HG02623 (cell line): ENCODE measurements around the gene VAX1.

Source experiments
- ATAC-seq: cut with Tn5 transposase; IDR thresholded peaks from one replicate; pipeline ENCODE4 v1.9.1; 2021; ENCODE audit warnings: moderate library complexity; ENCODE audit not compliant: unreplicated experiment

The VAX1 gene

DNA sequence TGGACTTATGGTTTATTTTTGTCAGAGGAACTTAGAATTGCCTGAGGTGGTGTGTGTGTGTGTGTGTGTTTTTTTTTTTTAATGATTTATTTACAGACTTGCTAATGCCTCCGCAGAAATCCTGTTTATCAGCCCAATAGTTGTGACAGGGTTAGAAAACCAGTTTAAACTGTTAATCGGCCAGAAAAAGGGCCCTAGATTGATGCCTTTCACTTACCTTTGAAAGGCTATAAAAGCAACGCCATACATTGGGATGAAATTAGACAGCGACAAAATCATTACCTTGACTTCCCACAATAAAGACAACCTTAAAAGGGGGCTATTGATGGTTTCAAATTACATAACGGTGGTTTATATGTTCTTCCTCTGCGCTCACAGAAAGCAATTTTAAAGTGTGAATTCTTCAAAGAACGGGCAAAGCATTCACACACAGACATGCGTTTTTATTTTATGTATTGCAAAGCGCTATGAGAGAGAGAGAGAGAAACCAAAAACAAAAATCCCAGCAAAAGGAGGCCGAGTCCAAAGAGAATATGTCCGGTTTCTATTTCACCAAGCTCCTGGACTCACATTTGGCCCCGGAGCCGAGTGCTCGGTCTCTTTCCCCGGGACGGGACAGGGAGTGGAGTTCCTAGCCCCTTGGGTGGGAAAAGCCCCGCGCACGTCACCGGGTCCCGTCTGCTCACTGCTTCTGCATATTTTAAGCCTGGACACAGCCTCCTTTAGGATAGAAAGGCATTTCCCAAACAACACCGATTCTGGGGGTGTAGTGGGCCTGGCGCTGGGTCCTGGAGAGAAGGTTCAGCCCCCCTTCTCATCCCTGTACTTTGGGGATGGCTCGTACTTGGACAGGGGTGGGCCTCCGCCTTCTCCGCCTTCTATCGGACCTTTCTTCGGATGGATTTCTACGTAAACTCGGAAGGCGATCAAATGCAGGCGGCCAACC is 26.8 kb upstream of the VAX1 start:
- no peak for ATAC-seq

DNA sequence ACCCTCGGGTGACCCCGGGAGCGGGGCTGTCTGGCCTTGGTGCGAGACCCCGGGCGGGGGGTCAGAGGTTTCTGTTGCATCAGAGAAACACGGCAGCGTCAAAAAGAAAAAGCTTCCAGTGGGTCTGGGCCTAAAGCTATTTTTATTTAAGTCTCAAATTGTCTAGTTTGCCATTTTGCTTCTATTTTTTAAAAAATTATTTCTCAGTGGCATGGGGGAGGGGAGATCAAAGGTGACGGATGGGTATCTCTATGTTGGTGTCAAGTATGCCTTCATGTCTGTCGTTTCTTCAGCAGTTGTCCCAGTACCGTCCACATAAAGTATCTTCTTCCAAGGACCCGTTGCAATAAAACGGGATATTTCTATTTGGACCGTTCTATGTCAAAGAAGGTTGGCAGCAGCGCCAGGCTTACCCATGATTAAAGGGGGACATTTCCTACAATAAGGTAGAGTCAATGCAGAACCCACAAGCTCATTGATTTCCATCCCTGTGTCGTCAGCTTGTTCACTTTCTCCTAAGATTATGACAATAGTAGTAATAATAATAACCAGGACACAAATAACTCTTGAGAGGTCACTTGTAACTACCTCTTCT is 26.0 kb upstream of the VAX1 start:
- no peak for ATAC-seq

GRCh38 chr10:117163061-117163953 is 25.2 kb upstream of the VAX1 start:
- no peak for ATAC-seq

DNA sequence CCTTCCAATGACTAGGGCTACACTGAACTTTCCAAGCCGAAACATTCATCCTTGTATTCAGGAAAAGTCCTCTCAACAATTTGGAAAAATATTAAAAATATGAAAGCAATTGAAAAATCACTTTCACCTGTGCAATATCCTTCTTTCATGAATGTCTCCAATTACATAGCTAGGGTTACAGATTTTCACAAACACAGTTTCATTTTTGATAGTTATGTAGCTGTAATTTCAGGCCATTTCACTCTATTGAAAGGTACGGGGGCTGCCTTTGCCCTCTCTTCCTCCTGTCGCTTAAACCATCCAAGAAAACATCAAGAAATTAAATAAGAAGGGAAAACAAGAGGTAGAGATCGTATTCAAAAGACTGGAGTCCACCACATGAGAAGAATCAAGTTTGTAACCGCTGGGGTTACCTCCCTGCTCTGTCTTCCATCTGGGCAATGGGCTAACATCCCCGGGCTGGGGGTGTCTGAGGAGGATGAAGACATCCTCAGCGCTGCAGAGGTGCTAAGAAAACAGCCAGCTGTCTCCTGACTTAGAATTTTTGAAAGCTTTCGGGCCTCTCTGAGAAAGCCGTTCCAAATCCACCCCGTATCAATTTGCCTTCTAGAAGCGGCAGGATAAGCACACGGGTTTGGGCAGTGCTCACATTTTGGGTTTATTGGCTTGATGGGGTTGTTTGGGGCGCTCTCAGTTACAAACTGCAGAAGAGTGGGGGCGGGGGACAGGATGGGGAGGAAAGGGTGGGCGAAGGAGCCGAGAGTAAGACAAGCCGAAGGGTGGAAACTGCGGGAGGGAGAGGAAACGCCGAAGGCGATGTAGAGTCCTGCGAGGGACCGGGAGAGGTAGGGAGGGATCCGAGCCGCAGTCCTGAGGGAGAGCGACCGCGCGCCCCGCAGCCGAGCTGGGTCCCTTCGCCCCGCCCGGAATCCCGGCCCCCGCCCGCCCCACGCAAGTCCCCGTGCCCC is 24.3 kb upstream of the VAX1 start:
- no peak for ATAC-seq

DNA sequence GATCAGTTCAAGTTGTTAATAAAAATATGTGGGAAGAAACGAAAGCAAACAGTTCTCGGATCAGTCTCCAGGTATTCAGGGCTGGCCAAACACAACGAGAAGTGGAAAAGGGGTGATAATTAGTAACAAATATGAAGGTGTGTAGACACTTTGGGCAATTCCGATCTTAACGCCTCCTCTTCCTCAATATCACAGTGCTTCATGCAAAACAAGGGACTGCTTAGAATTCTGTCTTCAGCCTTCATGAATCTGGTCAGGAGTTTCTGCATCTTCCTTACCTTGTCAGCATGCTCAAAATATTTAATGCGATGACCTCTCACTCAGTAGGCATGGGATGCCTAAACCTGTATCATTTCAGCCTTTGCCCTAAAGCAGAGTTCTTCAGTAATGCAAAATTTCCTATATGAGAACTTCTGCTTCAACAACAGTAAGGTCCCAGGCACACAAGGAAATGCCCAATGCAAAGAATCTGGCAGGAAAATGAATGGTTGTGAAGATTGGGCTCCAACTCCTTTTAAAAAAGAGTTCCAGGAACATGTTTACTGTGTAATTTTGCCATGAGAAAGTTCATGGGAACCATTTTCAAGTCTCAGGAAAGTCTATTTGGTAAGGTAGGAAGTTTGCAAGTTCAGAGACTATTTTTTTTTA is 23.4 kb upstream of the VAX1 start:
- ATAC-seq = no peak

DNA sequence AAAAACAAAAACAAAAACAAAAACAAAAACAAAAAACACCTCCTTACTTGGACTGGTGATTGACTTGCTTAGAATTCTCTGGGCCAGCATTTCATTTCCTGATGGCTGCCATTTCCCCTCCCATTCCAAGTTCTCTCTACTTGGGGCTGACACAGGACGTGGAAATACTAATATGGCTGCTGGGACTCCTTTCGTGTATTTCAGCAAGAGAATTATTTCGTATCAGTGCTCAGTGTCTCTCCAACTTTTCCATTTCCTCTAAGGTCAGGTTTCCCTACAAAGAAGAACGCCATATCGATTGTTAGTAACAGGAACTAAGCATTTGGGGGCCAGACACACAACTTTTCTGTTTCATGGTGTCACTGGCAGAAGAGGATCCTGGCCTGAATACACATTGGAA is 22.5 kb upstream of the VAX1 start:
- ATAC-seq = no peak

GRCh38 chr10:117159390-117159789 is 21.3 kb upstream of the VAX1 start:
- no peak for ATAC-seq

DNA sequence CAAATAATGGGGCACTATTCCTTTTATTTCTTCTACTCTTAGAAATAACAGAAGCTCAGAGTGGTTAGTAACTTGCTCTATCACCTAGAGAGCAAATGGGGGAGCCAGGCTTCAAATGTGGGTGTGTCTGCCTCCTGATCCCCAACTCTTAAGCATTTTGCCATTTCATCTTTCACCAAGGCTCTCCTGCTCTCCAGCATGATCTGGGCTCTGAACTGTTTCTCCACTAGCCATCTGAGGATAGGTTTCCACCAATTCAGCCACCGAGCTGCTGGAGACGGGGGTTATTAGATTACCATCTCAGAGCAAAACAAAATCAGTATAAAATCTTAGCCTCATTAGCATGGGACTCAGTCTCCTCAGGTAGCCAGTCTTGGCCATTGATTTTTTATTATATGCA is 20.2 kb upstream of the VAX1 start:
- no peak for ATAC-seq

DNA sequence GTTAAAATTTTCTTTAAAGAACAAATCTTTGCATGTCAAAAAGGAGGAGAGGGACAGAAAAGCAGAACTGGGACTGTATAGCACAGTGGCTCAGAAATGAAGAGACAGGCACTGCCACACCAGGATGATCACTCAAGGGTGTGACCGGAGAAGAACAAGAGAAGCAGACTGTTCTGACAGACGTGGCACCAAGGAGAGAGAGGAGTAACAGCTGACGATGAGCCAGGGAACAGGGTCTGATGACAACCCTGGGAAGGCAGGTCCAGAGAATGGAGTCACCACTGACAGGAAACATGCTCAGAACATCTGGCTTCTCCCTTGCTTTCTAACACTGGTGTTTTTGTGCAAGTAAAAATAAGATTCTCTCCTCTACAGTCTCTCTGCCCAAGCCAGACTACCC is 14.6 kb upstream of the VAX1 start:
- no peak for ATAC-seq

- no peak for ATAC-seq
Observed at GRCh38 chr10:117148284-117148683, 10.2 kb upstream of the VAX1 start.

- no peak for ATAC-seq
Observed at GRCh38 chr10:117145019-117145418, 6.9 kb upstream of the VAX1 start.

DNA sequence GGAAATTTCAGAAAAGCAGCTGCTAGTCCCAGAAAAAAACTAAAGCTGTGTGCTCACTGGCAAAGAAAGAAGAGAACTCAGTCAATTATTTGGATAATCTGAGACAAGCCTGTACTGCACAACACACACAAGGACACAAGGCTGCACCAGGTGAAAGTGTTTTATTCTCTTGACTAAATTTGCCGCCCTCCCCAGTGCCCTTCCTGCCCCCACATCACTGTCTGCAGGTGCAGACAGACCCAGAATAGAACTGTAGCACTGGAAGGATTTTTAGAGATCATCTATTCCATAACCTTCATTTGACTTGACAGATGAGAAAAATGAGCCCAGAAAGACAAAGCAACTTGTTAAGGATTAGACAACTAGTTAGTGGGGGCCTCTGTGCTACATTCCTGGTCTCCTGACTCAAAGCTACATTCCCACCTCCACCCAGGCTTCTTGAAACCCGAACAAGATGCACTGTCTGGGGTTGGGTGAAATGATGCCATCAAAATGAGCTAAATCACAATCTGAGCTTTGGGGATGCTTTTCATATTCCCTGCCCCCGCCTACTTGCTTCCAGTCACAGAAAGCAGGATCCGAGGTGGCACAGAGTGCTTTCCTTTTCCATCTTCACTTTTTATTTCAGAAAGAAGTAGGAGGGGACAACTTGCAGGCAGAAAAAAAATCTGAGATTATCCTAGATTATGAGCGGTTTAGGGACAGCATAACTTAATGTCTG is 5.2 kb upstream of the VAX1 start:
- ATAC-seq = no peak

DNA sequence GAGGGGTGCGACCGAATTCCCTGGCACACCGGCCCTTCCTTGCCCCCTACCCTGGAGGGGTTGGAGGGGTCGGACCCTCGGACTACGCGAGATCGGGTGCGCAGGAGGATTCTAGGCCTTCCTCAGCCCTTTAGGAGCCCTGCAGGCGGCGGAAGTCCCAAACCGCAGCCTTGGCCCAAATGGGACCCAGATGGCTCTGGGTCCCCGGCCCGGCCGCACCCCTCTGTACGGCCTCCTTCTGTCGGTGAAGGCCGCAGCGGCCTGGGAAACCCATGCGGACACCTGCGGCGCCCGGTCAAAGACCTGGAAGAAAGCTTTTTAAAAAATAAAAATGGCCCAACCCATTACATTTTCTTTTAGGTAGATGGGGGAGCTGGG is 2.4 kb upstream of the VAX1 start:
- no peak for ATAC-seq

DNA sequence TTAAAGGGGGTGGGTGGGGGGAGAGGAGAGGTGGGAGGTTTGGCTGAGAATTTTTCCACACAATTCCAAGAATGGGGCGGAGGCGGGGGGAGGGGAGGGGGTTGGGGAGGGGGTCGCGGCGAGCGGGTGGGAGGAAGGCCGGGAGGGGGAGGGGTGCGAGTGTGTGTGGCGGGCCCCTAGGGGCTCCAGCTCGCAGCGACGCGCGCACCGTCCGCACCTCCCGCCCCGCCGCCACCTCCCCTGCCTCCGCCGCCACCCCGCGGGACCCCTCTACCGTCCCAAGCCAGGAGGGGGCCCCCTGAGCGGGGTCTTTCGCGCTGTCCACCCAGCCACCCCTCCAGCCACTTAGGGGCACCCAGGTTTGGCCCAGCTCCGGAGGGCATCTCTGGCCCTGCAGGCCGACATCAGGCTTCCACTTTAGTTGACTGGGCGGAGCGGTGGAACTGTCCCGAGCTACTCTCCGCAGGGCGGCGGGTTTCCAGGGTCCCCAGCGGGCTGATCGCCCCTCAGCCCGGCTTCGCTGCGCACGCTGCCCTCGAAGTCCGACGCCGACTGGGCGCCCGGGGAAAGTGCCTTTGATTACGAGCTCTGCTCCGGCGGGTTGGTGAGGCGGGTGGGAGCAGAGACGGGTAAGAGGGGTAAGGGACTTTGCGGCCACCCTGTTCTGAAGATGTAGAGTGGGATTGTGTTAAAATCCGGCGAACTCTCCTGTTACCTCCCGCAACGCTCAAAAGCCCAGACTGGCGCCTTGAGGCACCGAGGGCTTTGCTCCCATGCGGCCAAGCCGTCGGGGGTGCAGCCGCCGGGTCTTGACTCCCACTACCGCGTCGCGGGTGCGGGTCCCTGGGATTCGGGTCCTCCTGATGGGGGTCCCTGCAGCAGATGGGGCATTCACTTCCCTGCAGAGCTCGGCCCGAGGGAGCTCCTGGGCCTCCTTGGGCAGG is 1.8 kb upstream of the VAX1 start:
- no peak for ATAC-seq

DNA sequence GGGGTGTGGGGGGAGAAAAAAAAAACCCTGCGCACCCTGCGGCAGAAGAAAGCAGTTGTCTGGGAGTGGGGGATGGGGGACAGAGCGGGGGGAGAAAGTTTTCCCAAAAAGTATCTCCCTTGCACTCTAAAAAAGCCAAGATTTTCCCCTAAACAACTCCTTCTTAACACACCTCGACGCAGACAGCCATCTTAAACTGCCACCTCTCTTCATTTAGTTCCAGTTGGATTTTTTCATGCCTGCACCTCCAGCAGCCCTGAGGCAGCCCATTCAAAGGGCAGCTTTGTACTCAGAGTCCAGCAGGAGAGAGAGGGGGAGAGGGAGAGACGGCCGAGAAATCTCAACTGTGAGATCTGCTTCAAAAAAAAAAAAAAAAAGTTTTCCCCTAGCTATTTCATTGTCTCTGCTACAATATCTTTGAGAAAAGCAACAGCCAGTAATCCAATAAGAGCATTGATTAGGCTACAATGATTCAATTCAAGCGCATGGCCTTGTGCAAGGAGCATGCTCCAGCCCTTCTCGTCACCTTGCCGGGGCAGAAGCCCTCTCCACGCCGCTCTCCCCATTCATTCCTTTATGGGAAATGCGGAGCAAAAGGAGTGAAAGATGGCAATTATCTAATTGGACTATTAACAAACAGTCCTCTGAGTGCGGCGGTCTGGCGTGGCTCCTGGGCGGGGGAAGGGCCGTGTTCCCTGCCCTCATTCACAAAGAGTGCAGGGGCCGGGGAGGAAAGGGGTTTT is 939 bp upstream of the VAX1 start:
- no peak for ATAC-seq

DNA sequence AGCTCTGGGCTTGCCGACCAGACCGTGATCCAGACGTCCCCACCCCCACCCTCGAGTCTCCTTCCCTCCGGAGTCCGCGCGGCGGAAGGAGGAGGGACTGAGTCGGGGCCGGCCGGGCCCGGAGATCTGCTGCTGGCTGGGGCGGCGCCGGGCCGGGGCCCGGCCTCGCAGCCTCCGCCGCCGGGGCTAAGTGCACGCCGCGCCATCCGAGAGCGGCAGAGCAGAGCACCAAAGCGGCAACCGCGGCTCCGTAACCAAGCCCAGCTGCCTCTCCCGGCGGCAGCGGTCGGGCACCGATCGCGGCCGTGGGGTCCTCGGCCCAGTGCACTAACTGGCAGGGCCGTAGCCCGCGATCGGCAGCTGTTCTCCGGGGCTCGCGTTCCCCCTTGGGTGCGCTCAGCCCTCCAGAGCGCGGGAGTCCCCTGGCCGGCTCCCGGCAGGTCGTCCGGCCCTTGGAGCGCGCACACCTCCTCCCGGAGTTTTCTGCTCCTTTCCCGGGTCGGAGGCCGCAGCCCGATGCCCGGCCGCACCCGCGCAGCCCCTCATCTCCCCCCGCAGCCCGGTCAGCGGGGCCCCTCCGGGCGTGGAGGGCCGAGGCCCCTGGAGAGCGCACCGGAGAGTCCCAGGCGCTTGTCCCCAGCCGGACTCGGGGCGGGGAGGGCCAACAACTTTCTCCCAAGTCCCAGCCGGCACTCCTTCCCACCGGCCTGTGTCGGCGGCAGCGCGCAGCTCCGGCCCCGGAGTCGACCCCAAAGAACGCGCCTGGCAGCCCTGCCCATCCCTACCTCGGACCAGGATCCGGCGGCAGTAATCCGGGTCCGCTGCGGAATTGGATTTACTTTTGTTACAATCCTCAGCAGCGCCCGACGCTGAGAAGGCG is 799 bp downstream of the VAX1 start:
- no peak for ATAC-seq
